GM21529 (cell line): Measurements from ENCODE around the gene C1orf198.

Source experiments
- ATAC-seq: cut with Tn5 transposase; IDR thresholded peaks from one replicate; pipeline ENCODE4 v1.9.1; 2021; ENCODE audit not compliant: unreplicated experiment

C1orf198 gene

DNA sequence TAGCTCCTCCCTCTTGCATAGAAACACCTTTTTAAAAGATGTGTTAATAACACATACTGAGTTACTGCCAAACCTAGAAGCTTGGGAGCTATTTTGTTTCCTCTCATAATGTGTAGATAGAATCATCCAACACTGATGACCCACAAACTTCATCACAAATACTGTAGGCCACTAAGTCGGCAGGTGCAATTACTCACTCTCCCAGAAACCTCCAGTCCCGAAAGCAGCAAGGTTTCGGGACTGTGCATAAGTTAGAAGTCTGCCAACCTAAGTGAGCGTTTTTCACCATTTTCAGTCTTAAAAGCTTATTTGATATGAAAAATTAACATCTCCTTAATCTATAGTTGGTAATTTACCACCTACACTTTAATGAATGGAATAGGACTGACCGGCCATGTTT, 32.0 kb downstream of the C1orf198 start:
- ATAC-seq, result no peak

DNA sequence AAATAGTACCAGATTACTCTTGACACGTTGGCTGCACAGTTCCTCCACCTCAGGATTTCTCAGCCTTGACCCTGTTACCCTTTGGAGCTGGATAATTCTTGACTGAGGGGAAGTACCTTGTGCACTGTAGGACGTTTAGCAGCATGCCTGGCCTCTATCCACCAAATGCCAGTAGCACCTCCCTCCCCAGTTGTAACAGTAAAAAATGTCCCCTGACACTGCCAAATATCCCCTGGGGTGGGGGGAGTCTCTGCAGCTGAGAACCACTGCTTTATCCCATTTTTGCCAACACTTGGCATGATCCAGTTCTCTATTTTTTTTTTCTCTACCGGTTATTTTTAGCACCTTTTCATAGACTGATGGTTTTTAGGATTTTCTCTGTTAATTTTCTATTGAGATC, 34.0 kb downstream of the C1orf198 start:
- no peak for ATAC-seq

GRCh38 chr1:230833511-230833910, 34.8 kb downstream of the C1orf198 start:
- no peak for ATAC-seq

GRCh38 chr1:230832476-230832875, 35.8 kb downstream of the C1orf198 start:
- ATAC-seq, result no peak

GRCh38 chr1:230831771-230832170, 36.5 kb downstream of the C1orf198 start:
- no peak for ATAC-seq

- no peak for ATAC-seq
Measured at GRCh38 chr1:230828421-230828820, 39.9 kb downstream of the C1orf198 start.

- ATAC-seq, result no peak
Measured at GRCh38 chr1:230827801-230828200, 40.5 kb downstream of the C1orf198 start.

DNA sequence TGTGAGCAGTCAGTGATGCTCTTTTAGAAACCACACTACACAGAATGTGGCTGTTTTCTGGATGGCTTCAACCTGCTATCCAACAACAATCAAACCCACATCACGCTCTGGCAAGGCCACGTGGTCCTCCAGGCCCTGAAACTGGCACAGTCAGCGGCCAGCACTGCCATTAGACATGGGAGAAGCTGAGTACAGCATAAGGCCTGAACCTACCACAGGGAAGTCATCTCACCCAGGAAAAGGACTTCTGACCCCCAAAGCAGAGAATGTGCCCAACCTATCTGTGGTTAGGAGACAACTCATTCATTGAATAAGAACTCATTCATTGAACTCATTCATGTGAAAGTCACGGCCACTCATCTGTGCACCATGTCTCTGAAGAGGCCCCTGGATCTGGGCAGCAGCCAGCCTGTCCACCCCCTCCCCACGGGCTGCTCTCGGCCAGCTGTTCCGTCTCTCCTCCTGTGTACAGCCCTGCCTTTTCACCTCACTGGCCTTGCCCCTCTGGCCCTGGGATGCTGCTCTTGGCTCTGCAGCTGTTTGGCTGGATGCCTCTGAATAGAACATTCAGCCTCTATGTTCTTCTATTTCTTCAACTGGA, 41.1 kb downstream of the C1orf198 start:
- no peak for ATAC-seq

GRCh38 chr1:230826166-230826875, 42.0 kb downstream of the C1orf198 start:
- no peak for ATAC-seq

DNA sequence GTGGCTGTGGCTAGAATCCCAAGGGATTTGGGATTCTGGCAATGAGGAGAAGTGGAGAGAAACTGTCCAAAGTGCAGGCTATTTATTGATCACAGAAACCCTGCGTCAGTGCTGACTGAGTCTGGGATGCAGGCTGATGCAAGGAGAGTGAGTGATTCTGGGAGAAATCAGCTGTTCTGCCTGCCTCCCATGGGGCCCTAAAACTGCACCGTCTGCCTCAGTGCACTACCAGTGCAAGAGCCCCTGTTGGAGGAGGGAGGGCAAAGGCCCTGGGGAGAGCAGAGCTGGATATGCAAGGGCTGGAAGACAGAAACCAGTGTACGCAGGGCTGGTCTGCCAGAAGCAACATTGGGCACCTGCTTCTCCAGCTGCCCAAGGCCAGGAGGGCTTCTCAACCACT, 42.6 kb downstream of the C1orf198 start:
- no peak for ATAC-seq

DNA sequence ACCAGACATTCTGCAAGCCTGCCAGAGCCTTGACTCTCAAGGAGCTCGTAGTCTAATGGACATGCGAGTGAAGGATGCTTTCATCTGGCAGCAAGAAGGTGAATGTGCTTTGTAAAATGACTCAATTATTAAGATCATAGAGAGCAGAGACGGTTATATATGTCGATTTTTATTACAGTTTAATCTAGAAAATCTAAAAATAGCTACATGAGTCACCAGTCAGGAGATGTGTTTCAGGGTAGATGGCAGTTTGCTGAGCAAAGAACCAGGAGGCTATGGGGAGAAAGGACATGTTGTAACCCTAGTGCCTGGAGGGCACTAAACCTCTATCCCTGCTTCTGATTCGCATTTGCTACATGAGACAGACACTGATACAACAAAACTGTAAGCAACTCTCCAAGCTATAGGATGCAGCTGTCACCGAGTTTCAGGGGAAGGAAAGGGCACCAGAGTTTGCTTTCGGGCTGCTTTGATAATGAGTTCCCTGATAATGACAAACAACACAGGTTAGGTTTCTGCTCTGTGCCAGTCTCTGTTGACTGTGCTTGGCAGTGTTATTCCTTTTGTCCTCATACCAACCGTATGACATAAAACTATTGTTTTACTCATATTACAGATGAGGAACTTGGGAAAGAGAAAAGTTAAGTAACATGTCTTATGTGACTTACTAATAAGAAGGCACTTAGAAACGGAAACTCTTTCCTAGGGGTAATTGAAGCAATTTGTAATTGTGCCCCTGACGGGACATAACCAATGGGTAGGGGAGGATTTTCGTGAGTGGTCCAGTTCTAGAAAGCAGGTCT, 43.2 kb downstream of the C1orf198 start:
- no peak for ATAC-seq

GRCh38 chr1:230824551-230824918, 43.8 kb downstream of the C1orf198 start:
- ATAC-seq, result no peak

- no peak for ATAC-seq
Measured at GRCh38 chr1:230823931-230824381, 44.4 kb downstream of the C1orf198 start.

- no peak for ATAC-seq
Measured at GRCh38 chr1:230823426-230823825, 44.9 kb downstream of the C1orf198 start.

GRCh38 chr1:230822092-230822581, 46.2 kb downstream of the C1orf198 start:
- ATAC-seq, result no peak

GRCh38 chr1:230821346-230821745, 47.0 kb downstream of the C1orf198 start:
- no peak for ATAC-seq

DNA sequence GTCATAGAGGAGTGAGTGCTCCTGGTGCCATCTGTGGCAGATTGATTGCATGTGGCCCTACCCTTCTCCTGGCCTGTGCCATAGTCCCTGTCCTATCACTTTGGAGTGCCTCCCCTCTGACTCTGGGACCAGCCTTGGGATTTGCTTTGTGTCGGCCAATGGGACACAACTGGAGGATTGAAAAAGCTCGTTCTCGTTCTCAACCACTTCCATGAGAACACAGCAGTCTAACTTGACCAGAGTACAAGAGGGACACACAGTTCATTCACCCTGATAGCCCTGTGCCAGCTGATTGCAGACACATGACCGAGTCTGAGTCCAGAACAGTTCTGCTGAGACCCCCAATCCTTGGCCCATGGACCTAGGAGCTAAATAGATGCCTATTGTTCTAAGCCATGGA, 47.8 kb downstream of the C1orf198 start:
- ATAC-seq, result no peak

GRCh38 chr1:230819976-230820375, 48.3 kb downstream of the C1orf198 start:
- ATAC-seq, result no peak

GRCh38 chr1:230818901-230819300, 49.4 kb downstream of the C1orf198 start:
- ATAC-seq, result no peak

GRCh38 chr1:230818367-230818766, 50.0 kb downstream of the C1orf198 start:
- ATAC-seq, result no peak

- no peak for ATAC-seq
Measured at GRCh38 chr1:230816018-230816417, 52.3 kb downstream of the C1orf198 start.
